GM21529 (cell line): Measurements from ENCODE around the gene TLL1.

Experiments used
- ATAC-seq: cut with Tn5 transposase; IDR thresholded peaks from one replicate; pipeline ENCODE4 v1.9.1; 2021; ENCODE audit not compliant: unreplicated experiment

Gene TLL1

DNA sequence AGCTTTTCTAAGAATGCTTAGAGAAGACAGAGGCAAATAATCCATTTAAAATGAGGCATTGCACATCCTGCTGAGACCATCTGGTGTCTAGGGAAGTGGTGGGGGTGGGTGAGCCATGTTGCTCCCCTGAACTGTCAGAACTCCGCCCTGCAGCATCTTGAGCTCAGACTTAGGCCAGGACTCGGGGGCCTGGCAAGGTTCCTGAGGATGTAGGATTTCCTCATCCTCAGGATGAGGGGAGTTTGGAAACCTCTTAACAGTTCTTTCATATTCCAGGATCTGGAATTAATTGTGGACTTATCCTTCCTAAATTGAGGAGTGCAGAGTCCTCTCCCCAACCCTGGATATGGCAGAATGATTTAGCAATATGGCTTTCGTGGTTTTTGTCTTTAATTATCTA lies 6.6 kb downstream of the TLL1 start:
- no peak for ATAC-seq

- no peak for ATAC-seq
These were observed 21.1 kb downstream of the TLL1 start for GRCh38 chr4:165894159-165894558.

DNA sequence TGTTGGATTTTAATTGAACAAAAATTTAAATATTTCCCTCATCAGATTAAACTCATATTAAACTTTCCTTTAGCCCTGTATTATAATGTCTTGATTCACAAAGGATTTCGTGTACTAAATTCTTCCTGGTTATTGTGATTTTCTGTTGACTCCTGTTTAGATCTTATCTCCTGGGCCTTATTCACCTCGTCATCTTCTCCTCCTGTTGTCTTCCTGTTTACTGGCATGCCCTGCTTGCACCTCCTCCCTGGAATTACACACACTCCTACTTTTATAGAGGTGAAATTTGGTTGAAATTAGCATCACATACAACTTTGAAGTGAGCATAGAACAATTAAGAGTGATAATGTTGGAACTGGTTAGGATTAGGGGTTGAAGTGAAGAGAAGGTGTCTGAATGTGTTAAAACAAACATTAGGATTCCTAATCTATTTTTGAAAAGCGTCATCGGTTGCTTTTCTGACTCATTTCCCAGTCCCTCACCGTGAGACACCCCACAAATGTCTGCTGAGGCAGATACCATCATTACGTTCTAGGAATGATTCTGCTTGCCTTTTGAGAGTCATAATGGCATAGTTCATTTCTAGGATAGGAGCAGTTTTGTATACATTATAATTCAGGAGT lies 32.5 kb downstream of the TLL1 start:
- no peak for ATAC-seq

GRCh38 chr4:165906272-165906671 lies 33.2 kb downstream of the TLL1 start:
- no peak for ATAC-seq

GRCh38 chr4:165909947-165910346 lies 36.9 kb downstream of the TLL1 start:
- no peak for ATAC-seq

- ATAC-seq, result no peak
These were observed 42.2 kb downstream of the TLL1 start for GRCh38 chr4:165915215-165915614.

- ATAC-seq, result no peak
These were observed 48.5 kb downstream of the TLL1 start for GRCh38 chr4:165921546-165921945.

DNA sequence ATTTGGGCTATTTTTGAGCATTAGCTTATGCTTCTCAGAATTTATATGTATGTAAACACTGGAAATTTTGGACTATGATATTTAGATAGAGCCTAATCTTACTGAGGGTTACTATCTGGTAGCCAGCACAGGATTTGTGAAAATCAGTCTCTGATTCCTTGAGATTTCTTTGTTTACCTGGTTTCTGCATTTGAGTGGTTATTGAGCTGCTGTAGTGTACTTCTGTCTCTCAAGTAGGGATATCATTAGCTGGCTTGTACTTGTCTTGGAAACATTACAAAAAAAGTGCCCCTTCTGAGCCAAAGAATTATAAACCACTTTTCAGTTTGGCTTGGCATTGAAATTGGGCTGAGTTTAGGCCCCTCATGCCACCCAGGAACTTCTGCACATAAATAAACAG lies 49.7 kb downstream of the TLL1 start:
- ATAC-seq, result no peak

DNA sequence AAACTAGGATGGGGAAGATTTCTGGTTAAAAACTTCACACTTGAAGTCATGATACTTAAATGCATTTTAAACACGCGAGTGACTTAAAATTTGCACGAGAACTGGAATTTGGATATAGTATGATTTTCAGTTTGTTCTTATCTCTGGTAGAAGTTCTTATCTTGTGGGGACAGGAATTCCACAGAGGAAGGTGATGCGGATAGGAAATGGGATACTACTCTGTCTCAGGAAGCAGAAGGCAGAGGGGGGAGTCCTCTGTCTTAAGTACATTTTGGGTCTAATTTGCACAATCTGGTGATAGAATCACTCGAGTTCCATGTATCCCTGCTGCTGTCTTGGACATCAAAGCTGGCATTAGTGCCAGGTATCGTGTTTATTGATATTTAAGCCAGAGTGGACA lies 53.3 kb downstream of the TLL1 start:
- no peak for ATAC-seq

- ATAC-seq, result no peak
These were observed 54.3 kb downstream of the TLL1 start for GRCh38 chr4:165927366-165927765.

DNA sequence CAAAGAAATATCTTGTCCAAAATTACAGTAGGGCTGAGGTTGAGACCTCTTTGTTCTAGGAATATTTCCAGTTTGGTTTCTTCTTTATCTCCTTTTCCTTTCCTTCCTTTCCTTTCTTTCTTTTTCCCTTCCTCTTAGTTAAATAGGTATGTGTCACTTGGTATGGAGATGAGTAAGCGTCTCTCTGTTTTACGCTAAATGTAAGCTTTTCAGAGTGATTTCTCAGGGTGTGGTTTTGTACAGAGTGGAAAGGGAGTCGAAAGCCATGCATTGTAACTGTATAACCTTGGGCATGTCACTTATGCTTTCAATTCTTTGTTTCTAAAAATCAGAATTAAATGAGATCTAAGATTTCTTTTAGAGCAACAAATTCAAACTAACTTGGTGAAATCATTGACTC lies 54.8 kb downstream of the TLL1 start:
- ATAC-seq, result no peak

GRCh38 chr4:165928601-165929000 lies 55.6 kb downstream of the TLL1 start:
- ATAC-seq, result no peak

DNA sequence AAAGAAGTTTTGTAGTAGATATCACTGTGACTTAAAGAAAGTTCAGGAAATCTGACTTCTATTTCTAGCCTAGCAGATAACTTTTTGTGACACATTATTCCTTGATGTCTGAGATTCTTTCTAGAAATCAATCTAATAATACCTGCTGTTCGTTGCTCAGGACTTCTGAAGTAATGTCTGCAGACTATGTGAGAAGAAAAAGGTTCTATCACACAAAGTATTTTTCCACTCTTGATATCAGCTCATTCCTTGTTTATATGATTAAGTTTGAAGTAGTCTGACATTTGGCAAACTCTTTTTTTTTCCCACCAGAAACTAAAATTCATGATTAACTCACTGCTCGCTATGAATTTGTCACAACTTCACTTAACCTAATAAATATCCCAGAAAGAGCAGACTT lies 56.6 kb downstream of the TLL1 start:
- no peak for ATAC-seq

GRCh38 chr4:165931741-165932140 lies 58.7 kb downstream of the TLL1 start:
- ATAC-seq, result no peak

DNA sequence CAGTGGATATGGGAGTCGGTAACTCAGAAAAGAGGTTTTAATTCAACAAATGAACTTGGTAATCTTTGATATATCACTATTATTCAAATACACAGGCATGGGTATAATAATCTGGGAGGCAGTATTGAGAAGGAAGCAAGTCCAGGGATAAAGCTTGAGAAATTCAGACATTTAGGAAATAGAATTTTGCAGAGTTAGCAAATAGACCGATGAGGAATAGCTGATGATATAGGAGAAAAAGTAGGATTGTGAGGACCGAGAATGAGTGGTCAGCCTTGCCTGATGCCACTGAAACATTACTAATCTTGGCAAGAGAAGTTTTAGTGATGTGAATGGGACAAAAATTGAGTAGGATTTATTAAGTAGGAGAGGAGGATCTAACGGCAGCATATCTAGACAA lies 71.9 kb downstream of the TLL1 start:
- ATAC-seq, result no peak

DNA sequence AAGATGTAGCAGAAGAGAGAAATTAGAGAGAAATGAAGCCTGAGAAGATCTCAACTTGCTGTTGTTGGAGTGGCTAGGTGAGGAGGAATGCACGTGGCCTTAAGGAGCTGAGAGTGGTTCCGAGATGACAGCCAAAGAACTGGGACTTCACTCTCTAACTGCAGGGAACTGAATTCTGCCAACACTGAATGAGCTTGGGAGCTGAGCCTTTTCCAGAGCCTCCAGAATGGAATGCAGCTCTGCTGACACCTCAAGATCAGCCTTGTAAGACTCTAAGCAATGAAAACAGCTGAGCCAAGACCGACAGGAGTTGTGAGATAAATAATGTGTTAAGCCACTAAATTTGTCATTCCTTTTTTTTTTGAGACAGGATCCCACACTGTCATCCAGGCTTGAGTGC lies 73.0 kb downstream of the TLL1 start:
- ATAC-seq, result no peak

- no peak for ATAC-seq
These were observed 74.0 kb downstream of the TLL1 start for GRCh38 chr4:165947019-165947418.

GRCh38 chr4:165953181-165953580 lies 80.1 kb downstream of the TLL1 start:
- ATAC-seq, result no peak

DNA sequence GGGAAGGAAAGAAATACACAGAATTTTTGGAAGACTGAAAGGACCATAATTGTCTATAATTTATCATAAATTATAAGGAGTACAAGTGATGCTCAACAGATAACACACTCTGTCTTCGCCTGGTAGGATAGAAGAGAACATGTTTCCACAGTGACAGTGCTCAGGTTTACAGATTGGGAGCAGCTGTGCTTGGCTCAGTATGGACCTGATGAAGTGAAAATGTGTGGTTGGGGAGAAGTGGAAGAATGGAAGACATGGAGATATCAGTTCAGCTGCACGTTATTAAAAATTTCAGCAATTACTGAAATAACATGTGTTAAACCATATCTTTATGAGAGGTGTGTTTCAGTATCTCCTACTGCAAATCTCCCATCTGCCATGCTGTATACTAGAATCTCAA lies 90.6 kb downstream of the TLL1 start:
- ATAC-seq, result no peak

DNA sequence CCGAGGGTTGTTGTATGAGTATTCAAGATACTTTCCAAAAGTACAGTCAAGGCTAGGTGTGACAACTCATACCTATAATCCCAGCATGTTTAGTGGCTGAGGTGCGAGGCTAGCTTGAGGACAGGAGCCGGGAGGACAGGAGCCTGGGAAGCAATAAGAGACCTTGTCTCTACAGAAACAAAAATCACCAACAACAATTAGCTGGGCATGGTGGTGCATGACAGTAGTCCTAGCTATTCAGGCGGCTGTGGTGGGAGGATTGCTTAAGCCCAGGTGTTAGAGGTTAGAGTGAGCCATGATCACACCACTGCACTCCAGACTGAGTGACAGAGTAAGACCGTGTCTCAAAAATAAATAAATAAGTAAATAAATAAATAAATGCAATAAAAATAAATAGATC lies 91.6 kb downstream of the TLL1 start:
- ATAC-seq, result no peak

DNA sequence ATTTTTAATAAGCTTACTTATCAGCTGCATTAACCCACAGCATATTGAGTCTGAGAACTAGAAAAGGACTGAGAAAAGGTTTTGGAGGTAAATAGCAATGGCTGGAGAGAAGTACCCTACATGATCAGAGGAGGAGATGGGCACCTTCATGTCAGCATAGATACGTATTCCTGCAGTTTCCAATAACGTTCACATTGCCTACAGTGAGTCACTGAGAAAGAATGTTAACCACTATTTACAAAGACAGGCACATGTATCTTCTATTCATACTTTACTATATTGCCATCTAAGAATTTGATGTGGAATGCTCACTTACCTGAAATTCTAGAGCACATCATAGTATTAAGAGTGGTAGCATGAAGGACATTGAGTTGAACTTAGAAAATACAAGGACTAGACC lies 92.5 kb downstream of the TLL1 start:
- ATAC-seq, result no peak

- no peak for ATAC-seq
These were observed 93.8 kb downstream of the TLL1 start for GRCh38 chr4:165966833-165967232.

- ATAC-seq, result no peak
These were observed 94.4 kb downstream of the TLL1 start for GRCh38 chr4:165967486-165967885.
